ENCODE measurements around the gene CD200. TPM values are rescaled to one million over a fixed set of nuclear protein-coding genes. Genes with fewer than 3 reads are reported as not detected.
A peak's percentile ranks its signal among the peaks of the same experiment; 100 is the strongest.
"Not testable (repeated sequence)": the region's sequence is repeated elsewhere in the genome, so short reads cannot be mapped to it uniquely, and the experiment has no call there.

The CD200 gene
- total RNA-seq, 1 donor from 2014 or later: 67.0 TPM

GRCh38 chr3:112395181-112395895 is 62.4 kb downstream of the CD200 start:
- no peak for DNase-seq (ENCODE audit: low read depth, low spot score)
- Mint-ChIP-seq H3K4me1 (peaks cover 49% of the 10 kb centered on the region), H3K36me3 (ENCODE audit: low read depth) (peaks cover 10% of the 10 kb centered on the region), H3K4me3 (no peak overlapping the region), H3K9me3 (peaks cover 9% of the 10 kb centered on the region), H3K27me3 (ENCODE audit: low read depth) (no peaks in the 10 kb centered on the region), H3K27ac (ENCODE audit: unreplicated experiment) (peak overlapping the region; percentile 73)
- TF ChIP-seq, protein P1, sequence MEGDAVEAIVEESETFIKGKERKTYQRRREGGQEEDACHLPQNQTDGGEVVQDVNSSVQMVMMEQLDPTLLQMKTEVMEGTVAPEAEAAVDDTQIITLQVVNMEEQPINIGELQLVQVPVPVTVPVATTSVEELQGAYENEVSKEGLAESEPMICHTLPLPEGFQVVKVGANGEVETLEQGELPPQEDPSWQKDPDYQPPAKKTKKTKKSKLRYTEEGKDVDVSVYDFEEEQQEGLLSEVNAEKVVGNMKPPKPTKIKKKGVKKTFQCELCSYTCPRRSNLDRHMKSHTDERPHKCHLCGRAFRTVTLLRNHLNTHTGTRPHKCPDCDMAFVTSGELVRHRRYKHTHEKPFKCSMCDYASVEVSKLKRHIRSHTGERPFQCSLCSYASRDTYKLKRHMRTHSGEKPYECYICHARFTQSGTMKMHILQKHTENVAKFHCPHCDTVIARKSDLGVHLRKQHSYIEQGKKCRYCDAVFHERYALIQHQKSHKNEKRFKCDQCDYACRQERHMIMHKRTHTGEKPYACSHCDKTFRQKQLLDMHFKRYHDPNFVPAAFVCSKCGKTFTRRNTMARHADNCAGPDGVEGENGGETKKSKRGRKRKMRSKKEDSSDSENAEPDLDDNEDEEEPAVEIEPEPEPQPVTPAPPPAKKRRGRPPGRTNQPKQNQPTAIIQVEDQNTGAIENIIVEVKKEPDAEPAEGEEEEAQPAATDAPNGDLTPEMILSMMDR (conservative IDR thresholded peaks at IDR 0.05): no peak

GRCh38 chr3:112395896-112396290 is 62.9 kb downstream of the CD200 start:
- Mint-ChIP-seq H3K4me3 (no peak overlapping the region), H3K9me3 (peaks cover 9% of the 10 kb centered on the region), H3K27ac (ENCODE audit: unreplicated experiment) (no peak overlapping the region), H3K27me3 (ENCODE audit: low read depth) (no peaks in the 10 kb centered on the region), H3K4me1 (peaks cover 49% of the 10 kb centered on the region), H3K36me3 (ENCODE audit: low read depth) (peaks cover 10% of the 10 kb centered on the region)
- TF ChIP-seq, protein P1 (conservative IDR thresholded peaks at IDR 0.05): no peak
- DNase-seq (ENCODE audit: low read depth, low spot score): no peak

DNA sequence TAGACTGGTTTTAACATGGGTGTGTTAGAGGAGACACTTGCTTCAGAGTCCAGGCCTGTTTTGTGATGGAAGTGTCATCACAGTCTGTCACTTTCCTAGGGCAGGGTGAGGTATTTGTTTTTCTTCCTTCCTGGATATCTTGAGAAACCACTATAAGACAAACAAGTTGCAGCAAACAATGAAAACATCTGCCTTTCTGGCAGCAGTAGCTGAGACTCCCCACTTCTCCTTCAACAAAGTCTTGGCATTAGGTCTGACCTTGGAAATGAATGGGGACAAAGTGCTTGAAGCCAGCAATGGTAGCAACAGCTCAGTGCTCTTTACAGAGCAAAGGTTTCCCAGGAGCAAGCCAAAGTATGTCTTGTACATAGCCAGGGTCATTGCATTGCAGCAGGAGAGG is 64.6 kb downstream of the CD200 start:
- DNase-seq (ENCODE audit: low read depth, low spot score): no peak
- peaks cover 7% of the 10 kb centered on the region for H3K36me3 Mint-ChIP-seq (ENCODE audit: low read depth)
- TF ChIP-seq, protein P1 (conservative IDR thresholded peaks at IDR 0.05): no peak
- no peaks in the 10 kb centered on the region for H3K27me3 Mint-ChIP-seq (ENCODE audit: low read depth)
- no peak overlapping the region for H3K27ac Mint-ChIP-seq (ENCODE audit: unreplicated experiment)
- no peak overlapping the region for H3K4me3 Mint-ChIP-seq
- peaks cover 34% of the 10 kb centered on the region for H3K4me1 Mint-ChIP-seq
- H3K9me3 Mint-ChIP-seq: peaks cover 6% of the 10 kb centered on the region

GRCh38 chr3:112399064-112399463 is 66.1 kb downstream of the CD200 start:
- Mint-ChIP-seq H3K9me3 (peaks cover 5% of the 10 kb centered on the region), H3K4me1 (peaks cover 31% of the 10 kb centered on the region), H3K4me3 (no peak overlapping the region), H3K27ac (ENCODE audit: unreplicated experiment) (peak overlapping the region; percentile 32), H3K27me3 (ENCODE audit: low read depth) (no peaks in the 10 kb centered on the region), H3K36me3 (ENCODE audit: low read depth) (peaks cover 5% of the 10 kb centered on the region)
- DNase-seq (ENCODE audit: low read depth, low spot score): no peak
- TF ChIP-seq, protein P1 (conservative IDR thresholded peaks at IDR 0.05): no peak

DNA sequence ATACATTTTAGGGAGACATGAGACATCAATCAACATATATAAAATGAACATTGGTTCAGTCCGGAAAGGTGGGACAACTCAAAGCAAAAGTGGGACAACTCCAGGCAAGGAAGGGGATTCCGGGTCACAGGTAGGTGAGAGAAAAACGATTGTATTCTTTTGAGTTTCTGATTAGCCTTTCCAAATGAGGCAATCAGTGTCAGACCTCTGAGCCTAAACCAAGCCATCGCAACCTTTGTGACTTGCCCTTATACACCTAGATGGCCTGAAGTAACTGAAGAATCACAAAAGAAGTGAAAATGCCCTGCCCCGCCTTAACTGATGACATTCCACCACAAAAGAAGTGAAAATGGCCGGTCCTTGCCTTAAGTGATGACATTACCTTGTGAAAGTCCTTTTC is 66.6 kb downstream of the CD200 start:
- not testable (repeated sequence) for H3K9me3 Mint-ChIP-seq; H3K27me3 Mint-ChIP-seq (ENCODE audit: low read depth); H3K4me3 Mint-ChIP-seq; H3K27ac Mint-ChIP-seq (ENCODE audit: unreplicated experiment); H3K36me3 Mint-ChIP-seq (ENCODE audit: low read depth); DNase-seq (ENCODE audit: low read depth, low spot score)
- H3K4me1 Mint-ChIP-seq: peaks cover 26% of the 10 kb centered on the region

DNA sequence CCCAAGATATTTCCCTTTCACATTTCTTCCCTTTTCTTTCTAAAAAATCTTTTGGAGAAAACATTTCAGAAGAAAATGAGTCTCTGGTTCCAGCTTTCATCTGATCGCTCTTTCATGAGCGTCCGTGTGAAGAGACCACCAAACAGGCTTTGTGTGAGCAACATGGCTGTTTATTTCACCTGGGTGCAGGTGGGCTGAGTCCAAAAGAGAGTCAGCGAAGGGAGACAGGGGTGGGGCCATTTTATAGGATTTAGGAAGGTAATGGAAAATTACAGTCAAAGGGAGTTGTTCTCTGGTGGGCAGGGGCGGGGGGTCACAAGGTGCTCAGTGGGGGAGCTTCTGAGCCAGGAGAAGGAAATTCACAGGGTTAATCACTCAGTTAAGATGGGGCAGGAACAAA is 67.4 kb downstream of the CD200 start:
- not testable (repeated sequence) for H3K27me3 Mint-ChIP-seq (ENCODE audit: low read depth); H3K27ac Mint-ChIP-seq (ENCODE audit: unreplicated experiment); H3K36me3 Mint-ChIP-seq (ENCODE audit: low read depth); DNase-seq (ENCODE audit: low read depth, low spot score); H3K4me3 Mint-ChIP-seq; H3K9me3 Mint-ChIP-seq
- peaks cover 23% of the 10 kb centered on the region for H3K4me1 Mint-ChIP-seq
